Activated T-cell treated with anti-CD3 and anti-CD28 coated beads for 1 hour (primary cell): ENCODE results near the gene CNDP1.
"Not testable (repeated sequence)": the region's sequence is repeated elsewhere in the genome, so short reads cannot be mapped to it uniquely, and the experiment has no call there.

Experiments used
- DNase-seq: peaks from one replicate; pipeline ENCODE4 v3.0.0-alpha.2; 2020; ENCODE audit warnings: low read depth

CNDP1 gene

DNA sequence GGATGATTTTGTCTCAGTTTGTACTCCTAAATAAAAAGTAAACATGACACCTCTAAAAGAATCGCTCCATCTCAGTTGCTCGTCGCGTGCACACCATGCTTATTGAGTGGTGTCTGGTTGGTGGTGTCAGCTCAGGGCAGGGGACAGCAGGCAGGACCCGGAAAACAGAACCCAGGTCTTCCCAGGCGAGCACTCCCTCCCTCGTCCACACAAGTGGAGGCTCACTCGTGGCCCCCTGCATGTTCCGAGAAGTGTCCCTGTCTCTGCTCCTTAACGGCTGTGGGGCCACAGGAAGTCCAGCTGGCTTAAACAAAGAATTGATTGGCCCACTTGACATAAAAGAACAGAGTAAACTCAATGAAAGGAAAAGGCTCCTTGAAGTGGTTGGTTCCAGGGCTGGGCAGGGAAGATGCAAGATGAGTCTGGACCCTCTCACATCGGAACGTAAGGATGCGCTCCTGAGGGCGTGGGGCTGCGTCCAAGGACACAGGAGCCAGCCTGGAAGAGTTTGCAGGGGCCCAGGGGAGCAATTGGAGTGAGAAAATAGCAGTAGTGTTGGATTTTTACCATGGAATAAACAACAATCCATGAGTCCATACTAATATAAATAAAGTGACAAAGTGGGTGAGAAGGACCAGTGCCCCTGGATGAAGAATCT, 13.1 kb upstream of the CNDP1 start:
- DNase-seq = no peak

DNA sequence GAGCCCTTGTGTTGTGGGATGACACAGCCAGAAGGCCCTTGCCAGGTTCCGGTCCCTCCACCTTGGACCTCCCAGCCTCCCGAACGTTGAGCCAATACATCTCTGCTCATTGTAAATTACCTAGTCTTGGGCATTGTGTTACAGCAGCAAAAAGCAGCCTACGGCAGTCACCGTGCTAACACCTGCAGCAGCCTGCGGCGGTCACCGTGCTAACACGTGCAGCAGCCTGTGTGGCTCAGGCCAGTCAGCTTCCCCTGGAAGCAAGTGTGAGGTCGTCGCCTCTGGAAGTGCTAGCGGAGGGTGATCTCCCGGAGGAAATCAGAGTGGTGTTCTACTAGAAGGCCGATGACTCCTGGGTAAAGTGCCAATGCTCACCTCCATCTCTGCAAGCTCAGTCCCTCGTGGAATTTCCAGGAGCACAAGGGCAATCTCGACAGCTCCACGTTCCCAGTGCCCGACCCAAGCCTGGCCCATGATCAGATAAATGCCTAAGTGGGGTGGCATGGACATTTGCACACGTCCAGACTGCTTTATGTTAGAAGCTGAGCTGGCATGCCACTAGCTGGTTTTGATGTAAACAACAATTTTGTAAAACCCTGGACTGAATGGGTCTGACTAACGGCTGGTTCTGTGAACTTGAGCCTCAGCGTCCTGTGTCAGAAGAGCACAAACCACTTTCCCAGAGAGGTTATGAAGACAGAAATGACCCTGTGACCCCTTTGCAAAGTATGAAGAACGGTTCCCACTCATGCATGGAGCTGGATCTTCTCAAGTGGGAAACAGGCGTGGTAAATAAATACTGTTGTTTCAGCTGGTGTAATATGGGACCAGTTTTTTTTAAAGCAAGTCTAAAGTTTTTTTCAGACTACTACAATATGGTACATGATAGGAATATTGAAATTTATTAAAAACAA, 11.4 kb upstream of the CNDP1 start:
- no peak for DNase-seq

DNA sequence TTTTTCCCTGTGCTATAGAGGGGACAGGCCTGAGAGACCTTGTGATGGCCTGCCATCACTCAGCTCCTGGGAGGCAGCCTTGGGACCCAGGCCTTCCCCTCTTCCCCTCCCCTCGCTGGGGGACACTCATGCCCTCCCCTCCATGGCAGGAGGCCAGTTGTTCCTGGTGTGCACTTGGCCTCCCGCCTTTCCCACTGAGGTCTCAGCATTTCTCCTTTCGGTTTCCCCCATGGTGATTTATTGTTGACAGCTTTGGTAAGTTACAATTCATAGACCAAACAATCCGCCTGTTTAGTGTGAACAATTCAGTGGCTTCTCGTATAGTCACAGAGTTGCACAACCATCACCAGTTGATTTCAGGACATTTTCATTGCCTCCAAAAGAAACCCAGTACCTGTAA, 10.2 kb upstream of the CNDP1 start:
- no peak for DNase-seq

- DNase-seq = not testable (repeated sequence)
These were observed 9.4 kb upstream of the CNDP1 start for GRCh38 chr18:74524915-74525314.

DNA sequence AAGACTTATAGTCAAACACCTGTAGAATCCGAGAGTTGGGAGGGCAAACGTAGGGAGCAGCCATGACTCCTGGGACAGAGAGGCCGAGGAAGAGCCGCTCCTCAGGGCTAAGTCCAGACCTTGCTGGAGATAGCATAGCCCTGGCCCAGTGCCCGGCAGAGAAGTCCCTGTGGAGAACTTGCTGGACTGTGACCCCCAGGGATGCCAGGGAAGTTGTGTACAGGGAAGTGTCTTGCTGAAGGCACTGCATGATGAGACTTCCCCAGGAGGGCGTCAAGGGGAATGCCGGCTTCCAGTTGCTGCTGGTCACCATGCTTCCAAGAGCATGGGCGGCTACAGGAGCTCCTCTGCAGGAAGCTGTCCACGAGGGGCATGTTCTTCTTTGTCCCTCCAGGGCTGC, 8.6 kb upstream of the CNDP1 start:
- DNase-seq = no peak

- no peak for DNase-seq
These were observed 7.8 kb upstream of the CNDP1 start for GRCh38 chr18:74526488-74526887.

- no peak for DNase-seq
These were observed 5.8 kb upstream of the CNDP1 start for GRCh38 chr18:74528478-74528877.

DNA sequence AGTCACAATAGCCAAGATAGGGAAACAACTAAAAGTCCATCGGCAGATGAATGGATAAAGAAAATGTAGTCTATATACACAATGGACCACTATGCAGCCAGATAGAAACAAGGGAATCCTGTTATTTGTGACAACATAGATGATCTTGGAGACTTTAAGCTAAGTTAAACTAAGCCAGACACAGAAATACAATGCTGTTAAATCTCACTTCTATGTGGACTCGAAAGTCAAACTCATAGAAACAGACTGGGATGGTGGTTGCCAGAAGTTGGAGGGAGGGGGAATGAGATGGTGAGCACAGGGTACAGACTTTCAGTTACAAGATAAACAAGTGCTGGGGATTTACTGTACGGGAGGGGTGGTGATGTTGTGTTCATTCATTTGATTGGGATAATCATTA, 5.4 kb upstream of the CNDP1 start:
- no peak for DNase-seq

GRCh38 chr18:74529378-74529777, 4.9 kb upstream of the CNDP1 start:
- DNase-seq = no peak

DNA sequence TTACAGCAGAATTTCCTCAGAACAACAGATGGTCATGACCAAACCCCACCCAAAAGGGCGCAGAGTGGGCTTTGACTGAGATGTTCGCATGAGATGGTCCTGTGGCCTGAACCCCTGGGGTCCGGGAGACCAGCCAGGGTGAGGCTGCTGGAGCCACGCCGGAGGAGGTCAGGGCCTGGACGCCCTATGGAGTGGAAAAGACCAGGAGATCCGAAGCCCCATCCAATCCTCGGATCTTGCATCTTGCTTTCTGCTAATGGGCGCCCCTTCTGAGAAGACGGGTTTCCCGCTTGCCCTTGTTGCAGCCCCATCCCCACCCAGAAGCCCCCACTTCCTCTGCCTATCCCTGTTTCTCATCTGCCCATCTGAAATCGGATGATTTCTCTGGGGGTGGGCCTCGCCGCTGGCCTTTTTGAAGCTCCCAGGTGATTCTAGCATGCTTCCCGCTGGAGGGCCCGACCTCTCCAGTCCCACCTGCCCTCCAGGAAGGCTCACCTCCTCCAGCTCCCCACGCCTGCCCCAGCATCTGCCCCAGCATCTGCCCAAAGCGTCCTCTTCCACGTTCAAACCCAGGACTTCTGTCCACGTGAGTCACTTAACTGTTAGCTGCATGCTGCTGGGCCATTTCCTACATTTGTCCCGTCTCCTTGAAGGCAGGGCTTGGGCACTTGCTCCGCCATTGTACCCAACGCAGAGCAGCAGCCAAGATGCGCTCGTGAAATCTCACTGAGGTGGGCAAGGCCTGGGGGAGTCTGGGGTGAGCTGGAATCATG, 4.3 kb upstream of the CNDP1 start:
- no peak for DNase-seq

DNA sequence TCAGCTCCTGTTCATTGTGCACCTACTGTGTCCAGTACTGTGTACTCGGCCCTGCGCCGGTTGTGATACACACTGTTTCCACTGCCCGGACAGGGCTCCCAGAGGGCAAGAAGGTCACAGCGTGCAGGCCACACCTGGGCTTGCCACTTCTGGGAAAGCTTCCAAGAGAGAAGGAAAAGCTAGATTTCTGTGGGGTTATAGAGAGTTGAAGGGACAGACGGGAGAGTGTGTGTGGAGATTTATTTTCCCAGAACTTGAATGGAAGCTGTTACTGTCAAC, 3.8 kb upstream of the CNDP1 start:
- DNase-seq = no peak

- DNase-seq = no peak
These were observed 3.3 kb upstream of the CNDP1 start for GRCh38 chr18:74531043-74531442.

DNA sequence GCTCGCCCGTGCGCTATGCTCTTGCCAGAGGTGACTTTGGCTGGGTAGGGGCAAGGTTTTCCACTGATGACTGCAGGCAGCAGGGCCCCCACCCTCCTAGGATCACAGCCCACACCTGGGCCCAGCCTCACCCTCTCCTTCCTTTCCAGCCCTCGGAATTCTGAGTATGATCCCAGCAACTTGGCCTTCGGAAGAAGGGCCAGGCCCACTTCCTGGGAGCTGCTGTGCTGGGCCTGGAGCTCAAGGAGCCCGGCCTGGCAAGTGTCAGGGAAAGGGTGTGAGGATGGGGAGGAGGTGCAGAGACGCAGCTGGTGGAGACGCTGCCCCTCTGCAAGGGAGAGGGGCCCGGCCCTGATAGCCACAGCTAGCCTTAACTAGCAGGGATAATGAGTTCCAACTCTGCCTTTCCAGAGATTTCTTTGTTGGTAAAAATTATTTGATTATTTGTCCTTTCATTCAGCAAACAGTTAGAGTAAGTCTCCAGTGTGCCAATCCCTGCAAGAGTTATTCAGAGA, 1.7 kb upstream of the CNDP1 start:
- no peak for DNase-seq

GRCh38 chr18:74533666-74534065, 634 bp upstream of the CNDP1 start:
- DNase-seq = no peak

DNA sequence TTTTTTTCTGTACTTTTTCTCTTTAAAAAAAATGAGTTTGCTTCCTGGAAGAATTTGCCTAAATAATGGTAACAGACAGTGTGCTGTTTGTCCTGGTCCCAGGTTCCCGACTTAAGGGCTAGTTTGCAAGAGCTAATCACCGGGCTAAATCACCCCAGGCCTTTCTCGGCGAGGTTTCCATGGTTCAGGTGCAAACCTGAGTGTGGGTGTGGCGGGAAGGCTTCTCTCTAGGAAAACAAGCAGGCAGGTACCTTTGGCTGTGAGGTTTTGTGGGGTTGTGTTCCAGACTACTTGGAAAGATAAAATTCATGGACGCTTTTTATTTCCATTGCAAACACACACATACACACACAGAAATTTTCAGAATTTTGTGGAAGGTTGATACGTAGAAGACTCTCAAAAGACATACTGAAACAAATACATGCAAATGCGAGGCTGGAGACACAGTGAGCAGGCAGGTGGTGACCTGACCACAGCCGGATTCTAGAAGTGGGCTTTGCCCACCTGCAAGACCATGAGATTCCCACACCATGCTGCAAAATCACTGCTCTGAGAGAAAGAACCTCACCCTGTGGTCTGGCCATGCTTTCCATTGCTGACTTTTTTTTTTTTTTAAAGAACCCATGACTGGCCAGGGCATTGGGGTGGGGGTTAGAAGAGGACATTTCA, 815 bp downstream of the CNDP1 start:
- no peak for DNase-seq

GRCh38 chr18:74539289-74539688, 5.0 kb downstream of the CNDP1 start:
- no peak for DNase-seq

- no peak for DNase-seq
These were observed 6.5 kb downstream of the CNDP1 start for GRCh38 chr18:74540652-74541421.

DNA sequence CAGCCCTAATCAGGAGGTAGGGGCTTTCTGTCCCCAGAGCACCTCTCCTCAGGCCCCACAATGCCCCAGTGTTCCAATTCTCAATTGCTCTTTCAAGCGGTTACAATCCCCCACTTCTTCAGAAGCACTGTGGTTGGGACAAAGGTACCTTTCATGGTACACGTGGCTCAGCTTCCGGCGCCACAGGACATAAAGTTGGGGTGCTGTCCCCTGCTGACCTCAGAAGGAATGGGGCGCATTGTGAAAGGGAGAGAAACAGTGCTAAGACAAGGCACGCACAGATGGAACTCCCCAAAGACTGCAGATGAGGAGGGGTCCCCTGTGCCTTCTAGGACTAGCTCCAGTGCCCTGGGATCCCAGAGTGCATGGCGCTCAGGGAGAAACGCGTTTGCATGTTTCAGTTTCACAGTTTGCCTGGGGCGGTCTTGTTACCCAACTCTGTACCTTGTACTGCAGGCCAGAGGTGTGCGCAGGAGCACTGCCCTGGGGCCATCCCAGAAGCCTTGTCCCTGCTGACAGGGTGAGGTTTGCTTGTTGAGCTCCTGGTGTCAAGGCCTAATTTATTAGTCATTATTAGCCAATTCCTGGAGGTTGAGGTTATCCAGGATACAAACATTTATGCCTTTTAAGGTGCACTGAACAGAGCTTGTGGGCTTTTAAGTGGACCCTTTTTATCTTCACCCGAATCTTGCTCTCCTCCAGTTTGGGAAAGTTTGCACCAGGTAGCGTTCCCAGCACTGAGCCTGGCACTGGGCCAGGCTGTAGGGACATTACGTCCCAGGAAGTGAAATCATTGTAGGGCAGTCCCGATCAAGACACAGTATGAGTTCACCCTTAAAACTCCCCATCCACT, 7.6 kb downstream of the CNDP1 start:
- DNase-seq = no peak

- DNase-seq = no peak
These were observed 10.6 kb downstream of the CNDP1 start for GRCh38 chr18:74544898-74545297.

- DNase-seq = no peak
These were observed 11.7 kb downstream of the CNDP1 start for GRCh38 chr18:74546007-74546406.
